ENCODE data around the gene CHST11.

CHST11 gene

DNA sequence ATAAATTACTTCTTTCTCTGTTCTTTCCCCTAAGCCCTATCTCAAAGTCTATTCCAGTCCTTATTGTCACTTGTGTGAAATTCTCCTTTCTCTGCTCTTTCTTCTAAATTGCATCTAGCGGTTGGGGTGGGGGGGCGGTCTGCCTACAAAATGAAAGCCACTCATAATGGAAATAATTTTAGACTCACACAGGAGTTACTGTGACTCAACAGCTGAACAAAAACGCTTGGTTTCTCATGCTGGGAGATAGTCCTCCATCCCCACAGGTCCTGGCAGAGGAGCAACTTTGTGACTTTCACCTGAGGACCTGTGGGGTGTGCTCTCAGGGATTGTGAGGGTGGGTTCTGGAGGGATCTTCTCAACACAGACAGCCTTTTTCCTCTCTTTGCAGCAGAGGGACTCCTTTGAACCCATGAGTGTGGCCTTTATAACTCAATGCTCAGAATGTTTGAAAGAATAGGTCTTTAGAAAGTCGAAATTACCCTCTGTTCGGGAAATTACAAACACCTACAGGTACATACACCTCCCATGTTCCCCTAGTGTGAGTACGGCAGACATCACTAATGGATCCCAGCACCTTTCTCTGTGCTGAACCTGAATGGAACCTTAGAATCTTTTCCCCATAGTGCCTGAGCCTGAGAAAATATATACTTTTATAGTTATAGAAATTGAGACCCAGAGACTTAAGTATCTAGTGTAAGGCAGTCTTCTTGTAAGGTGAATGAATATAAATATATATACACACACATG, 109.7 kb downstream of the CHST11 start:
- H4K20me1 ChIP-seq (ENCODE audit: control insufficient read depth, insufficient read depth, low read depth, low read length) = no peaks in the 10 kb centered on the region
- no peaks in the 10 kb centered on the region for H3K9me2 ChIP-seq (replicated peaks; ENCODE audit: control insufficient read depth, low read length)
- no peak overlapping the region for H3K27ac ChIP-seq (ENCODE audit: low read depth, low read length)
- H3K4me3 ChIP-seq (ENCODE audit: low read length) = 0 out of 2 replicates have a peak overlapping the region, but pooled peaks have one; percentile 4
- H3K4me2 ChIP-seq (ENCODE audit: low read length) = peak overlapping the region; percentile 32; the same call in 1 of the 2 replicates
- TF ChIP-seq, protein P1, sequence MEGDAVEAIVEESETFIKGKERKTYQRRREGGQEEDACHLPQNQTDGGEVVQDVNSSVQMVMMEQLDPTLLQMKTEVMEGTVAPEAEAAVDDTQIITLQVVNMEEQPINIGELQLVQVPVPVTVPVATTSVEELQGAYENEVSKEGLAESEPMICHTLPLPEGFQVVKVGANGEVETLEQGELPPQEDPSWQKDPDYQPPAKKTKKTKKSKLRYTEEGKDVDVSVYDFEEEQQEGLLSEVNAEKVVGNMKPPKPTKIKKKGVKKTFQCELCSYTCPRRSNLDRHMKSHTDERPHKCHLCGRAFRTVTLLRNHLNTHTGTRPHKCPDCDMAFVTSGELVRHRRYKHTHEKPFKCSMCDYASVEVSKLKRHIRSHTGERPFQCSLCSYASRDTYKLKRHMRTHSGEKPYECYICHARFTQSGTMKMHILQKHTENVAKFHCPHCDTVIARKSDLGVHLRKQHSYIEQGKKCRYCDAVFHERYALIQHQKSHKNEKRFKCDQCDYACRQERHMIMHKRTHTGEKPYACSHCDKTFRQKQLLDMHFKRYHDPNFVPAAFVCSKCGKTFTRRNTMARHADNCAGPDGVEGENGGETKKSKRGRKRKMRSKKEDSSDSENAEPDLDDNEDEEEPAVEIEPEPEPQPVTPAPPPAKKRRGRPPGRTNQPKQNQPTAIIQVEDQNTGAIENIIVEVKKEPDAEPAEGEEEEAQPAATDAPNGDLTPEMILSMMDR (IDR thresholded peaks at IDR 0.05; ENCODE audit: low read depth, low read length, poor library complexity, severe bottlenecking) = no peak
- no peak for TF ChIP-seq EZH2phosphoT487 (IDR thresholded peaks at IDR 0.05; ENCODE audit: borderline replicate concordance, low read length)
- H3K79me2 ChIP-seq (ENCODE audit: control insufficient read depth, low read length) = peaks cover 2% of the 10 kb centered on the region; the same call in 1 of the 2 replicates
- H3K4me1 ChIP-seq (ENCODE audit: control insufficient read depth, low read length) = peaks cover 59% of the 10 kb centered on the region
- peaks cover 9% of the 10 kb centered on the region; the same call in 1 of the 2 replicates for H3K9me3 ChIP-seq (ENCODE audit: control insufficient read depth, insufficient read depth, low read length)
- no peaks in the 10 kb centered on the region for H3K27me3 ChIP-seq (ENCODE audit: control insufficient read depth, low read length)
- no peaks in the 10 kb centered on the region for H3K36me3 ChIP-seq (ENCODE audit: control insufficient read depth, low read length)
- peaks cover 19% of the 10 kb centered on the region for H3F3A ChIP-seq (ENCODE audit: control insufficient read depth, insufficient read depth)

DNA sequence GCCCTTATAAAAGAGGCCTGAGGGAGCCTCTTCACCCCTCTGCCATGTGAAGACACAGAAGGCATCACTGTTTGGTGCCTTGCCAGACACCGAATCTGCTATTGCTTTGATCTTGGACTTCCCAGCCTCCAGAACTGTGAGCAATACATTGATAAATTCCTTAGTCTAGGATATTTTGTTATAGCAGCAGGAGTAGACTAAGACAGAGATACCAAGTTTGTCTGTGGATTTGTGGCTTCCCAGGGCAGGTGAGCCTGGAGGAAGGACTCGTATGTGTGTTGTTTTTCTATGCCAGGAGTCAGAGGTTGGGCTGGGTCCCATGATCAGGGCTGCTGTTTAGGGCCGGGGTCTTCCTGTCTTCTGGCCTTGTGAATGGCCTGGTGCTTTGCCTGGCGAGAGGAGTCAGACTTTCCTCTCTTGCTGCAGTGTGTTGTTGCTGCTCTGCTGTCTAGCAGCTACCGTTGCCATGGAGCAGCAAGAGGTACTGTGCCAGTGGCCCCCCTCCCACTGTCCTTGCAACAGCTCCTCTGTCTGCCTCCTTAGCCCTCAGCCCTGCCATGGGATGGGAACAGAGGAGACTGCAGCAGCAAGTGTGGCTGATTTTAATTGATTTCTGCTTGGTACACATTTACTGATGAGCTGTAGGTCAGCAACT, 111.2 kb downstream of the CHST11 start:
- Histone ChIP-seq H3K27me3 (ENCODE audit: control insufficient read depth, low read length) (no peaks in the 10 kb centered on the region), H3K4me1 (ENCODE audit: control insufficient read depth, low read length) (peaks cover 69% of the 10 kb centered on the region), H3K4me2 (ENCODE audit: low read length) (no peak overlapping the region), H3K4me3 (ENCODE audit: low read length) (no peak overlapping the region), H3K9me3 (ENCODE audit: control insufficient read depth, insufficient read depth, low read length) (peaks cover 9% of the 10 kb centered on the region; the same call in 1 of the 2 replicates), H4K20me1 (ENCODE audit: control insufficient read depth, insufficient read depth, low read depth, low read length) (no peaks in the 10 kb centered on the region), H3K27ac (ENCODE audit: low read depth, low read length) (no peak overlapping the region), H3K36me3 (ENCODE audit: control insufficient read depth, low read length) (no peaks in the 10 kb centered on the region), H3F3A (ENCODE audit: control insufficient read depth, insufficient read depth) (peaks cover 21% of the 10 kb centered on the region), H3K9me2 (replicated peaks; ENCODE audit: control insufficient read depth, low read length) (no peaks in the 10 kb centered on the region), H3K79me2 (ENCODE audit: control insufficient read depth, low read length) (peaks cover 2% of the 10 kb centered on the region; the same call in 1 of the 2 replicates)
- TF ChIP-seq, protein P1 (IDR thresholded peaks at IDR 0.05; ENCODE audit: low read depth, low read length, poor library complexity, severe bottlenecking) = no peak
- TF ChIP-seq EZH2phosphoT487 (IDR thresholded peaks at IDR 0.05; ENCODE audit: borderline replicate concordance, low read length) = no peak

DNA sequence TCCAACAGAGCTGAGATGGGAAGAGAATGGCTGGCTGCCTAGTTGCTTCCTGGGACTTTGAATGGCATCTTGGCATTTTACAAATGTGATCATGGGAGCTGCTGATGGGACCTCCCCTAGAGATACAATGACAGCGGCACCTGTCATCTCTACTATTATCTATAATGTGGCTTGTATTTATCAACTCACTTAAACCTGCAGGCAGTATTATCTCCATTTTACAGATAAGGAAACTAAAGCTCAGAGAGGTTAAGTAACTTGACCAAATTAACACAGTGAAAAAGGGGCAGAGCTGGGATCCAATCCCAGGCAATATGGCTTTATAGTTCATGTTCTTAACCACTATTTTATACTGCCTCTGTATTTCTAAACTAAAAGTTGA, 111.7 kb downstream of the CHST11 start:
- Histone ChIP-seq H3F3A (ENCODE audit: control insufficient read depth, insufficient read depth) (peaks cover 21% of the 10 kb centered on the region), H3K4me3 (ENCODE audit: low read length) (no peak overlapping the region), H3K4me2 (ENCODE audit: low read length) (no peak overlapping the region), H3K9me2 (replicated peaks; ENCODE audit: control insufficient read depth, low read length) (no peaks in the 10 kb centered on the region), H3K4me1 (ENCODE audit: control insufficient read depth, low read length) (peaks cover 70% of the 10 kb centered on the region), H3K27me3 (ENCODE audit: control insufficient read depth, low read length) (no peaks in the 10 kb centered on the region), H4K20me1 (ENCODE audit: control insufficient read depth, insufficient read depth, low read depth, low read length) (no peaks in the 10 kb centered on the region), H3K36me3 (ENCODE audit: control insufficient read depth, low read length) (no peaks in the 10 kb centered on the region), H3K27ac (ENCODE audit: low read depth, low read length) (no peak overlapping the region), H3K79me2 (ENCODE audit: control insufficient read depth, low read length) (peaks cover 2% of the 10 kb centered on the region; the same call in 1 of the 2 replicates), H3K9me3 (ENCODE audit: control insufficient read depth, insufficient read depth, low read length) (peaks cover 9% of the 10 kb centered on the region; the same call in 1 of the 2 replicates)
- TF ChIP-seq, protein P1 (IDR thresholded peaks at IDR 0.05; ENCODE audit: low read depth, low read length, poor library complexity, severe bottlenecking) = no peak
- no peak for TF ChIP-seq EZH2phosphoT487 (IDR thresholded peaks at IDR 0.05; ENCODE audit: borderline replicate concordance, low read length)

All from DOHH2 (cell line).